Endometrial microvascular endothelial cells (primary cell): Measurements from ENCODE around the gene CREG2. TPM values are rescaled to one million over a fixed set of nuclear protein-coding genes. Genes with fewer than 3 reads are reported as not detected.

Source experiments
- in situ Hi-C: cut with HindIII; loops from 2 replicates; pipeline ENCODE4 v1.10.0; 2017; ENCODE audit warnings: low sequenced_read_pairs, low pct_unique_long_range_greater_than_20kb; ENCODE audit errors: inconsistent ontology term
- total RNA-seq: library from RNA; depleted of rRNA; stranded (reverse); fragments of >200 nt; gene quantifications from one replicate; pipeline ENCODE4 v1.2.3, GENCODE V29; 2015; ENCODE audit errors: inconsistent ontology term

CREG2 gene
- total RNA-seq, 1 donor from 2014 or later: 0.56 TPM

GRCh38 chr2:101382442-101382841 is 4.9 kb downstream of the CREG2 start:
- in situ Hi-C loops: no loop called here

GRCh38 chr2:101380376-101380775 is 6.9 kb downstream of the CREG2 start:
- in situ Hi-C loops: no loop called here

- in situ Hi-C loops: no loop called here
Observed at GRCh38 chr2:101379091-101379490, 8.2 kb downstream of the CREG2 start.

GRCh38 chr2:101375653-101376052 is 11.7 kb downstream of the CREG2 start:
- in situ Hi-C loops: no loop called here

- in situ Hi-C loops: no loop called here
Observed at GRCh38 chr2:101374821-101375561, 12.3 kb downstream of the CREG2 start.

- in situ Hi-C loops: no loop called here
Observed at GRCh38 chr2:101372792-101373191, 14.5 kb downstream of the CREG2 start.

- in situ Hi-C loops: no loop called here
Observed at GRCh38 chr2:101371636-101372035, 15.7 kb downstream of the CREG2 start.

GRCh38 chr2:101369100-101369499 is 18.2 kb downstream of the CREG2 start:
- in situ Hi-C loops: no loop called here

GRCh38 chr2:101368376-101368775 is 18.9 kb downstream of the CREG2 start:
- in situ Hi-C loops: no loop called here

GRCh38 chr2:101367508-101367907 is 19.8 kb downstream of the CREG2 start:
- in situ Hi-C loops: no loop called here

- in situ Hi-C loops: no loop called here
Observed at GRCh38 chr2:101364878-101365277, 22.4 kb downstream of the CREG2 start.

GRCh38 chr2:101362777-101363176 is 24.5 kb downstream of the CREG2 start:
- in situ Hi-C loops: no loop called here

GRCh38 chr2:101362316-101362715 is 25.0 kb downstream of the CREG2 start:
- in situ Hi-C loops: no loop called here

GRCh38 chr2:101361522-101361921 is 25.8 kb downstream of the CREG2 start:
- in situ Hi-C loops: no loop called here

GRCh38 chr2:101361121-101361520 is 26.2 kb downstream of the CREG2 start:
- in situ Hi-C loops: no loop called here

GRCh38 chr2:101360232-101360631 is 27.1 kb downstream of the CREG2 start:
- in situ Hi-C loops: no loop called here

GRCh38 chr2:101359410-101359954 is 27.8 kb downstream of the CREG2 start:
- in situ Hi-C loops: no loop called here

GRCh38 chr2:101357376-101357775 is 29.9 kb downstream of the CREG2 start:
- in situ Hi-C loops: no loop called here

GRCh38 chr2:101356521-101356920 is 30.8 kb downstream of the CREG2 start:
- in situ Hi-C loops: no loop called here

GRCh38 chr2:101356055-101356454 is 31.2 kb downstream of the CREG2 start:
- in situ Hi-C loops: no loop called here
